HG03175 (cell line): Measurements from ENCODE around the gene UGT1A5.
"Not testable (repeated sequence)": the region's sequence is repeated elsewhere in the genome, so short reads cannot be mapped to it uniquely, and the experiment has no call there.

Experiments
- ATAC-seq: cut with Tn5 transposase; IDR thresholded peaks from one replicate; pipeline ENCODE4 v1.9.1; 2021; ENCODE audit warnings: mild to moderate bottlenecking, moderate library complexity; ENCODE audit not compliant: unreplicated experiment

Gene UGT1A5

DNA sequence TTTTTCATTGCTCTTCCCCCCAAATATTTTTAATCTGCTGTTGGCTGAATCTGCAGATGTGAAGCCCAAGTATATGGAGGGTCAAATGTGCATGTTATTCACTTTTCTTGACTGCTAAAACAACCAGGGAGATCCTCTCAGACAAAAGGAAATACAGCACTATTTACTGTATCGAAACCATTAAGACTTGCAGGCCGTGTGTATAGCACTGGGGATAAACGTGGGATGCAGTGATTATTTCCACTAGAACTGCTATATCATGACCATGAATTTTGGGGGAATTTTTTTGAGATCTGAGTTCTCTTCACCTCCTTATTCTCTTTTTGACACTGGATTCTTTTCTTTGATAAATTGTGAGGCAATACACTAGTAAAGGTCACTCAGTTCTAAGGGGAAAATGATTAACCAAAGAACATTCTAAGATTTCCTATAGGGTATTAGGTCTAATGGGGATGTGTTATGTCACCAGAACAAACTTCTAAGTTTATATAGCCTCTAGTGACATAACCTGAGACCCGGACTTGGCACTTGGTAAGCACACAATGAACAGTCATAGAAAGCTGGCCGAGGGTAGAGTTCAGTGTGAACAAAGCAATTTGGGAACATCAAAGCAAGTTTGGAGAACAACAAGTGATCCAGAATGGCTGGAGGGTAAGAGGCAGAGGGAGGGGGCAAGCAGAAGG lies 32.5 kb downstream of the UGT1A5 start:
- ATAC-seq: no peak

DNA sequence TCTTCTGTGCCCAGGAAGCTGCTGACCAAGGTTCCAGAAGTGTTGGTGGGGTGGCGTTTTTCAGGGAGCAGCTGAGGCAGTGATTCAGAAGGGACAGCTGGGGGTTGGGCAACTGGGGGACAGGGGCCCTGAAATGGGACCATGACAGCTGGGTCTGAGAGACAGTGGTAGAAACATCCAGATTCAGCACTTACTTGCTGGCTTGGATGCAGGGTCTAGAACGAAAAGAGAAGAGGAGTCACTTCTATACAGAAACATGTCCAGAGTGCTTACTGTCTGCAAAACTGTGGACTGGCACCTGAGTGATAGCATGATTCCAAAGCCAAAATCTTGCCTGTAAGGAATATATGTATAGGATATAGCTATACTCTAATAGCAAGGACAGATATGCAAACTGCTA lies 33.1 kb downstream of the UGT1A5 start:
- ATAC-seq: not testable (repeated sequence)

DNA sequence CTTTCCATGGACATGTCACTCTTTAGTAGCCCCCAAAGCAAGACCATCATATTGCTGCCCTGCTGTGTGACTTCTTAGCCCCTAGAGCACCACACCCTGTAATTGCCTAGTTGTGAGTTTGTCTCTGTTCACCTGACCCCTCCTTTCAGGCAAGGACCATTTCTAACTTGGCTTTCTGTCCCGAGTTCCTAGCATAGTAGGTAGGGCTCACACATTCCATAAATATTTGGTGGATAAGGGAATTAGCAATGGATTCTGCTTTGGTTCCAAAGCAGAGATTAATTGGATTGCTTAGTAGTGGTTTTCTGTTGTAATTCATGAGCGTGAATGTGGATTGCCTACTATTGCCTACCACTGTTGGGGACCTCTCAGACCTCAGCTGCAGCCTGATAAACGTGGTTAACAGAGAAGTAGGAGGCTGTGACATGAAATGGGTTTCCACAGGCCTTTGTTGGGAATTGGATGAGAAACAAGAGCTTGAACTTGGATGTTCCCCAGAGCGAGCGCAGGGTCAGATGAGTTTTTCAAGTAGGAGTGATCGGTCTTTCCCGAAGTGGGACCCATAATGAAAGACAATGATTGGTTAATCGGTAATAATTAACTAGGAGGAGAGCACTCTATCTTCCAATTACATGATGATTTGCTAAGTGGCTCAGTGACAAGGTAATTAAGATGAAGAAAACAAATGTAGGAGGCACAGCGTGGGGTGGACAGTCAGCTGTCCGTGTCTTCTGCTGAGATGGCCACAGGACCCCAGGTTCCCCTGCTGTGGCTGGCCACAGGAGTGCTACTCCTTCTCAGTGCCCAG lies 34.0 kb downstream of the UGT1A5 start:
- no peak for ATAC-seq

DNA sequence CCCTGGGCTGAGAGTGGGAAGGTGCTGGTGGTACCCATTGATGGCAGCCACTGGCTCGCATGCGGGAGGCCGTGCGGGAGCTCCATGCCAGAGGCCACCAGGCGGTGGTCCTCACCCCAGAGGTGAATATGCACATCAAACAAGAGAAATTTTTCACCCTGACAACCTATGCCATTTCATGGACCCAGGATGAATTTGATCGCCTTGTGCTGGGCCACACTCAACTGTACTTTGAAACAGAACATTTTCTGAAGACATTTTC lies 34.5 kb downstream of the UGT1A5 start:
- no peak for ATAC-seq

DNA sequence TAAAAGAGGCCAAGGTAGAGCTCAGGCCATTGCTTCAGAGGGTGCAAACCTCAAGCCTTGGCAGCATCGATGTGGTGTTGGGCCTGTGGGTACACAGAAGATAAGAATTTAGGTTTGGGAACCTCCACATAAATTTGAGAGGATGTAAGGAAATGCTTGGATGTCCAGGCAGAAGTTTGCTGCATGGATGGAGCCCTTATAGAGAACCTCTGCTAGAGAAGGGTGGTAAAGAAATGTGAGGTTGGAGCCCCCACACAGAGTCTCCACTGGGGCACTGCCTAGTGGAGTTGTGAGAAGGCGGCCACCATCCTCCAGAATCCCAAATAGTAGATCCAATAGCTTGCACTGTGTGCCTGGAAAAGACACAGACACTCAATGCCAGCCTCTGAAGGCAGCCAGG lies 38.0 kb downstream of the UGT1A5 start:
- ATAC-seq: not testable (repeated sequence)

DNA sequence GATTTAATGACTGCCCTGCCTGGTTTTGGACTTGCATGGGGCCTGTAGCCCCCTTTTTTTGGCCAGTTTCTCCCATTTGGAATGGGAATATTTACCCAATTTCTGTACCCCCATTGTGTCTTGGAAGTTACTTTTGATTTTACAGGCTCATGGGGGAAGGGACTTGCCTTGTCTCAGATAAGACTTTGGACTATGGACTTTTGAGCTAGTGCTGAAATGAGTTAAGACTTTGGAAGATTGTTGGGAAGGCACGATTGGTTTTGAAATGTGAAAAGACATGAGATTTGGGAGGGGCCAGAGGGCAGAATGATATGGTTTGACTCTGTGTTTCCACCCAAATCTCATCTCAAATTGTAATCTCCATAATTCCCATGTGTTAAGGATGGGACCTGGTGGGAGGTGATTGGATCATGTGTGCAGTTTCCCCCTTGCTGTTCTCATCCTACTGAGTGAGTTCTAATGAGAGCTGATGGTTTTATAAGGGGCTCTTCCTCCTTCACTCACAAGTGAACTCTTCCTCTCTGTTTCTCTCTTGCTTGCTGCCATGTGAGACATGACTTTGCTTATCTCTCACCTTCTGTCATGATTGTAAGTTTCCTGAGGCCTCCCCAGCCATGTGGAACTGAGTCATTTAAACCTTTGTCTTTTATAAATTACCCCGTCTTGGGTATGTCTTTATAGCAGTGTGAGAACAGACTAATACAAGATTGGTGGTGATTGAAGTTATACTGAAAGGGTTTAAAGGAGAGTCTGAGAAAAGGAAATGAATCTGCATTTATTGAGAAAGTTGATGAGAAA lies 38.7 kb downstream of the UGT1A5 start:
- ATAC-seq: not testable (repeated sequence)

DNA sequence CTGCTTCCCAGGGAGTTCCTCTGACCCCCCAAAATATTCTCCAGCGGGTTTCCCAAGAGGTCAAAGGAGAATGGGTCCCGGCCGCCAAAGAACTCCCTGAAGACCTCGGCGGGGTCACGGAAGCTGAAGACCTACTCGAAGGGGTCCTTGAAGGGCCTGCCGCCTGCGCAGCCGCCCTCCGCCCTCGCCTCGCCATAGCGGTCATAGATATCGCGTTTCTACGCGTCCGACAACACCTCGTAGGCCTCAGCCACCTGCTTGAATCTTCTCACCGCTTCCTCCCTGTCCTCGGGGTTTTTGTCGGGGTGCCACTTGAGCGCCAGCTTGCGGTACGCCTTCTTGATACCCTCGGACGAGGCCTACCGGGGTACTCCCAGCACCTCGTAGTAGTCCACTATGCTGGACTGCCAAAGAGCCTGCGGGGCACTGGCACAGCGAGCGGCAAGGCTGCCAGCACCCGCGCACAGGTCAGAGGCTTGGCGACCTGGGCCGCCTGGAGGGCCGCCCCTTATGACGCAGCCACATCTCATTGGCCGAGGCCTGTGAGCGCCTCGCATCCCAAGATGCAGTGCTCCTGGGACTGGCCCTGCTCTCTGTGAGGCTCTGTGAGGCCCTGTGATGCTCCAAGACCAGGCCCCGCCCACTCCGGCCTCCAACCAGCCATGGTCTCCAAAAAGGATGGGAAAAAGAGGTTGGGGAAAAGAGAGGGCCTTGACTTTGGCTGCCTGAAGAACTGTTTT lies 42.3 kb downstream of the UGT1A5 start:
- no peak for ATAC-seq

- no peak for ATAC-seq
Observed at GRCh38 chr2:233756429-233757081, 43.8 kb downstream of the UGT1A5 start.

DNA sequence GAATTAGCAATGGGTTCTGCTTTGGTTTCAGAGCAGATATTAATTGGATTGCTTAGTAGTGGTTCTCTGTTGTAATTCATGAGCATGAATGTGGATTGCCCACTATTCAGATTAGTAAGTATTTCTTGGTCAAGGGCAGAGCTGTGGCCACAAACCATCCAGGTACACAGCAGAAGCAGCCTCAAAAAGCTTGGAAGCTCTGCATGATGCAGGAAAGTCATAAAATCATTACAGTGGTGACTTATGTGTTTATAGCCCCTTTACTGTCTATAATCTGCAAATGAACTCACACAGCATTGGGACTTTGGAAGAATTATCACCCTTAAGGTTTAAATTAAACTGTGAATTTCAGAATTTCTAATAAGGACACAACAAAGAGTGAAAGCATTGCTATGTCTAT lies 45.4 kb downstream of the UGT1A5 start:
- ATAC-seq: no peak

DNA sequence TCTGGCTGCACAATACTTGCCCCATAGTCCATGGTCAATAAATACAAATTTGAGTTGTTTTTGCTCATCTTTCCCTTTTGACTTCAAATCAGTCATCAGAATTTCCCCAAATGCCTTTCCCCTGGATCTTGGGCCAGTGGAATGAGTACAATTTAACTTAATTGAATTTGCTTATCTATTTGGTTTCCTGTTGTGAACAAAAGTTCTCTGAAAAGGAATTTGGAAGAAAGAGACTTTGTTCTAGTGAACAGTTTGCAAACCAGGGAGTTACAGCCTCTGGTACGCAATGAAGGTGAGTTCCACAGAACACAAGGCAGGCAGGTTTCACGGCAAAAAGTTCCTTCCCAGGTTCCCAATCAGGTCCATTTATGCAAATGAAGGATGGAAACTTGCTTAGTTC lies 46.1 kb downstream of the UGT1A5 start:
- no peak for ATAC-seq

DNA sequence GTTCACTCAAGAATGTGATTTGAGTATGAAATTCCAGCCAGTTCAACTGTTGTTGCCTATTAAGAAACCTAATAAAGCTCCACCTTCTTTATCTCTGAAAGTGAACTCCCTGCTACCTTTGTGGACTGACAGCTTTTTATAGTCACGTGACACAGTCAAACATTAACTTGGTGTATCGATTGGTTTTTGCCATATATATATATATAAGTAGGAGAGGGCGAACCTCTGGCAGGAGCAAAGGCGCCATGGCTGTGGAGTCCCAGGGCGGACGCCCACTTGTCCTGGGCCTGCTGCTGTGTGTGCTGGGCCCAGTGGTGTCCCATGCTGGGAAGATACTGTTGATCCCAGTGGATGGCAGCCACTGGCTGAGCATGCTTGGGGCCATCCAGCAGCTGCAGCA lies 47.3 kb downstream of the UGT1A5 start, which contains the start of gene UGT1A1:
Gene UGT1A1 (plus strand): TSS at position 228 of the 400 bp plus-strand sequence. CDS start 18 bp downstream, at position 246.
- no peak for ATAC-seq

- ATAC-seq: no peak
Observed at GRCh38 chr2:233761040-233761769, 48.5 kb downstream of the UGT1A5 start.

GRCh38 chr2:233764264-233764663 lies 51.6 kb downstream of the UGT1A5 start:
- no peak for ATAC-seq

- ATAC-seq: no peak
Observed at GRCh38 chr2:233764761-233765160, 52.1 kb downstream of the UGT1A5 start.

DNA sequence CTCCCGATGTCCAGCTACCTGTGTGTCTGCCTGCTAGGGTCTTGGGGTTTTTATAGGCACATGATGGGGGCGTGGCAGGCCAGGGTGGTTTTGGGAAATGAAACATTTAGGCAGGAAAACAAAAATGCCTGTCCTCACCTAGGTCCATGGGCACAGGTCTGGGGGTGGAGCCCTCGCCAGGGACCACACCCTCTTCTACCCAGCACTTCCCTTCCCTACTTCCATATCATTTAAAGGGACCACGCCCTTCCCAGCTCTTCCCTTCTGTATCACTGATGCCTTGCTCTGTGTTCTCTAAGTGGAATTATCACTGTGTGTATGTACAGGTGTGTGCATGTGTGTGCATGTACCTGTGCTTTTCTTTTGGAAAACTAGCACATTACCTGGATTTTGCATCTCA lies 53.7 kb downstream of the UGT1A5 start:
- no peak for ATAC-seq

DNA sequence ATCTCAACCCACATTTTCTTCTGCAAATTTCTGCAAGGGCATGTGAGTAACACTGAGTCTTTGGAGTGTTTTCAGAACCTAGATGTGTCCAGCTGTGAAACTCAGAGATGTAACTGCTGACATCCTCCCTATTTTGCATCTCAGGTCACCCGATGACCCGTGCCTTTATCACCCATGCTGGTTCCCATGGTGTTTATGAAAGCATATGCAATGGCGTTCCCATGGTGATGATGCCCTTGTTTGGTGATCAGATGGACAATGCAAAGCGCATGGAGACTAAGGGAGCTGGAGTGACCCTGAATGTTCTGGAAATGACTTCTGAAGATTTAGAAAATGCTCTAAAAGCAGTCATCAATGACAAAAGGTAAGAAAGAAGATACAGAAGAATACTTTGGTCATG lies 55.4 kb downstream of the UGT1A5 start:
- no peak for ATAC-seq

DNA sequence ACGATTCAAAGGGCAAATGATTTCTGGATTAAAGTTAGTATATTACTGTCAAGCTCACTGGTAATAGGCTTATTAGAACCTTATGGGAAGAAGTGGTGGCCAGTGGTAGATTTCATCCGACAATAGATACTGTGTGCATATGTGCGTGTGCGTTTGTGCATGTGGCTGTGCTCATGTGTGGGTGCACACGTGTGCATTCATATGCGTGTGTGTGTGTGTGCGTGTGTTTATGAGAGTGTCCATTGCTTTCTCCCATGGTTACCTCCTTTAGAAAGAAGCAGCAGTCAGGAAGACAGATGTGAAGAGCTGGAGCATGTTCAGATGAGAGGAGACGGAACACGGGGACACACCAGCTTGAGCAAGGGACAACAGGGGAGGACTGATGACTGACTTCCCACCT lies 56.6 kb downstream of the UGT1A5 start:
- no peak for ATAC-seq

DNA sequence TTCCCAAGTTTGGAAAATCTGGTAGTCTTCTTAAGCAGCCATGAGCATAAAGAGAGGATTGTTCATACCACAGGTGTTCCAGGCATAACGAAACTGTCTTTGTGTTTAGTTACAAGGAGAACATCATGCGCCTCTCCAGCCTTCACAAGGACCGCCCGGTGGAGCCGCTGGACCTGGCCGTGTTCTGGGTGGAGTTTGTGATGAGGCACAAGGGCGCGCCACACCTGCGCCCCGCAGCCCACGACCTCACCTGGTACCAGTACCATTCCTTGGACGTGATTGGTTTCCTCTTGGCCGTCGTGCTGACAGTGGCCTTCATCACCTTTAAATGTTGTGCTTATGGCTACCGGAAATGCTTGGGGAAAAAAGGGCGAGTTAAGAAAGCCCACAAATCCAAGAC lies 59.4 kb downstream of the UGT1A5 start:
- ATAC-seq: no peak

GRCh38 chr2:233772583-233772982 lies 59.9 kb downstream of the UGT1A5 start:
- ATAC-seq: no peak

DNA sequence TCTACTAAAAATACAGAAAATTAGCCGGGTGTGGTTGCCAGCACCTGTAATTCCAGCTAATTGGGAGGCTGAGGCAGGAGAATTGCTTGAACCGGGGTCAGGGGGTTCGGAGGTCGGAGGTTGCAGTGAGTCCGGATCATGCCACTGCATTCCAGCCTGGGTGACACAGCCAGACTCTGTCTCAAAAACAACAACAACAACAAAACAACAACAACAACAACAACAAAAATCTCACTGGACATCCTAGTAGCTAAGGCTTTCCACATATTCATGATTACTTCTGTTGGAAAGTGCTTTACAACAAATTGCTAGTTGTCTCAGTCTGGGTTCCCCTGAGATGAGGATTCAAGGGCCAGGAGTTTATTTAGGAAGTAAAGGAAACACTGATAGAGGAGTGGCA lies 61.1 kb downstream of the UGT1A5 start:
- ATAC-seq: no peak
